Endothelial cell (in vitro differentiated cells): ENCODE data around the gene LRP2. TPM values are rescaled to one million over a fixed set of nuclear protein-coding genes. Genes with fewer than 3 reads are reported as not detected.

Experiments
- DNase-seq: peaks from one replicate; pipeline ENCODE4 v3.0.0; 2021; ENCODE audit warnings: low spot score
- H3K27ac Mint-ChIP-seq: one replicate; pipeline ENCODE4 v1.8.0; 2021; ENCODE audit warnings: mixed read lengths, inconsistent platforms; ENCODE audit not compliant: unreplicated experiment
- H3K27me3 Mint-ChIP-seq: one replicate; pipeline ENCODE4 v1.8.0; 2021; ENCODE audit warnings: mild to moderate bottlenecking, moderate library complexity, mixed read lengths, inconsistent platforms; ENCODE audit not compliant: unreplicated experiment
- H3K36me3 Mint-ChIP-seq: one replicate; pipeline ENCODE4 v1.8.0; 2021; ENCODE audit warnings: mild to moderate bottlenecking, low read depth, mixed read lengths, inconsistent platforms; ENCODE audit not compliant: unreplicated experiment
- H3K4me1 Mint-ChIP-seq: one replicate; pipeline ENCODE4 v1.8.0; 2021; ENCODE audit warnings: mild to moderate bottlenecking, mixed read lengths, inconsistent platforms; ENCODE audit not compliant: unreplicated experiment
- H3K4me3 Mint-ChIP-seq: one replicate; pipeline ENCODE4 v1.8.0; 2021; ENCODE audit warnings: mild to moderate bottlenecking, mixed read lengths, inconsistent platforms; ENCODE audit not compliant: unreplicated experiment
- H3K9me3 Mint-ChIP-seq: one replicate; pipeline ENCODE4 v1.8.0; 2021; ENCODE audit warnings: mixed read lengths, inconsistent platforms; ENCODE audit not compliant: unreplicated experiment
- total RNA-seq: library from RNA; stranded (reverse); fragmentation: NEBNext Ultra II Directional; extraction: Animal tissue kit (Norgen Biotek cat#: 25700); gene quantifications from one replicate; pipeline ENCODE4 v1.2.1, GENCODE V29; 2021; ENCODE audit not compliant: unreplicated experiment
- TF ChIP-seq, protein P1 (sequence below): fragments of 200-600 bp; sonication (generic); IDR thresholded peaks from one replicate; pipeline ENCODE4 v1.5.0; 2021; ENCODE audit warnings: antibody characterized with exemption; ENCODE audit not compliant: unreplicated experiment

Gene LRP2
- total RNA-seq, 1 donor from 2014 or later, result 0.23 TPM

DNA sequence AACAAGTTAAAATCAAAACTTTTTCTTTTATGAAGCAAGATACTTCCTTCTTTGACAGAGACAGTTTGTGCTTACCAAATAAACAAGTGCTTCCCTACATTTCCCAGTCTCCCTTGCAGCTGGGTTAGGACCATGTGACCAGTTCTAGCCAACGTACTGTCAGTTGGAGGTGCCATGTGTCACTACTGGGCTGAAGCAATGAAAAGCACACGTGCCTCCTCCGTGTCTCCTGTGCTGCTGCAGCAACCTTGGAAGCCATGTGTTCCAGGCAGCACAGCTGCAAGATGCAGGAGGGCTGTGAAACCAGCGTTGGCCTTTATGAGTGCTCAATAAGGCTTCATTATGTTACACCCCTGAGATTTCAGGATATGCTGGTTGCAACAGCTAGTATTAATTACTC, 199.7 kb downstream of the LRP2 start:
- Mint-ChIP-seq H3K36me3 (no peaks in the 10 kb centered on the region), H3K27me3 (no peaks in the 10 kb centered on the region), H3K4me3 (no peak overlapping the region), H3K9me3 (no peaks in the 10 kb centered on the region), H3K27ac (no peak overlapping the region), H3K4me1 (no peaks in the 10 kb centered on the region)
- DNase-seq, result no peak
- TF ChIP-seq, protein P1, sequence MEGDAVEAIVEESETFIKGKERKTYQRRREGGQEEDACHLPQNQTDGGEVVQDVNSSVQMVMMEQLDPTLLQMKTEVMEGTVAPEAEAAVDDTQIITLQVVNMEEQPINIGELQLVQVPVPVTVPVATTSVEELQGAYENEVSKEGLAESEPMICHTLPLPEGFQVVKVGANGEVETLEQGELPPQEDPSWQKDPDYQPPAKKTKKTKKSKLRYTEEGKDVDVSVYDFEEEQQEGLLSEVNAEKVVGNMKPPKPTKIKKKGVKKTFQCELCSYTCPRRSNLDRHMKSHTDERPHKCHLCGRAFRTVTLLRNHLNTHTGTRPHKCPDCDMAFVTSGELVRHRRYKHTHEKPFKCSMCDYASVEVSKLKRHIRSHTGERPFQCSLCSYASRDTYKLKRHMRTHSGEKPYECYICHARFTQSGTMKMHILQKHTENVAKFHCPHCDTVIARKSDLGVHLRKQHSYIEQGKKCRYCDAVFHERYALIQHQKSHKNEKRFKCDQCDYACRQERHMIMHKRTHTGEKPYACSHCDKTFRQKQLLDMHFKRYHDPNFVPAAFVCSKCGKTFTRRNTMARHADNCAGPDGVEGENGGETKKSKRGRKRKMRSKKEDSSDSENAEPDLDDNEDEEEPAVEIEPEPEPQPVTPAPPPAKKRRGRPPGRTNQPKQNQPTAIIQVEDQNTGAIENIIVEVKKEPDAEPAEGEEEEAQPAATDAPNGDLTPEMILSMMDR, result no peak

DNA sequence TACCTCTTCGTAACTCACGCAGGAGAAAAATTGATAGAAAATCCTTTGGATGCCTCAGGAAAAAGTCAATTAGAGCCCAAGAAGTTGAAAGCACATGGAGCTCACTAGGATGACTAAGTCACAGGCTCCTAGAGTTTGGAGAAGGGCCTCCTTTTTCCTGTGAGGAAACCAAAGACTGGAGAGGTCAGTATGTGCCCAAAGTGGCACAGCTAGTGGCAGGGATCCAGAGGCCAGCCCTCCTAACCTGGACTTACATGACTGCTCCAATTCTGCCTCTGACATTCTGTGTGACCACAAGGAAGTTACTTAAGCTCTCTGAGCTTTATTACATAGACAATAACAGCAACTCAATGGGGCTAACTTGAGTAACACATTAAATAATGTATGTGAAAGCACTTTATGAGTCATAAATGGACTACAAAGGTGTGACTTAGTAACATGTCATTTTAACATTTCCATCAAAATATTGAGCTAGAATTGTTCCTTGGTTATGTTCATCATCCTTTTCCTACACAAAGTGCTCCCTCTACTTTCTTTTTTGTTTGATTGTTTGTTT, 201.3 kb downstream of the LRP2 start:
- H3K4me1 Mint-ChIP-seq, result no peaks in the 10 kb centered on the region
- no peak overlapping the region for H3K27ac Mint-ChIP-seq
- no peak overlapping the region for H3K4me3 Mint-ChIP-seq
- H3K36me3 Mint-ChIP-seq, result no peaks in the 10 kb centered on the region
- H3K9me3 Mint-ChIP-seq, result no peaks in the 10 kb centered on the region
- DNase-seq, result no peak
- TF ChIP-seq, protein P1, result no peak
- H3K27me3 Mint-ChIP-seq, result no peaks in the 10 kb centered on the region

DNA sequence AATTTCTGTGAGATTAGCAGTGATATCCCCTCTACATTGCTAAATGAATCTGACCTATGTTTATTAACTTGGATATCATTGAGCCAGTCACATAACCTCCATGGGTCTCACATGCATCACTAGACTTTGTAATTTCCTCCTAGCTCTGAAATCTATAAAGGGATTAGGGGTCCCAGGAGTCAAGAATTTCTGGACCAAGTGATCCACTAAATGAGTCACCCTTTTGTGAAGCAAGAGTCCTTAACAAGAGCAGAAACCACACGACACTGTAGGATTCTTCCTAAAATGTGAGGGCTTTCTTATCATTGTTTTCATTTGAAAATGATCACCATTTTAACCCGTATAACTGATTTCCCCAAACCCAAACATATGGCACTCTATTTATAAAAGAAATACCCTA, 202.6 kb downstream of the LRP2 start:
- no peak overlapping the region for H3K27ac Mint-ChIP-seq
- no peaks in the 10 kb centered on the region for H3K4me1 Mint-ChIP-seq
- H3K27me3 Mint-ChIP-seq, result no peaks in the 10 kb centered on the region
- H3K4me3 Mint-ChIP-seq, result no peak overlapping the region
- H3K36me3 Mint-ChIP-seq, result no peaks in the 10 kb centered on the region
- TF ChIP-seq, protein P1, result no peak
- no peak for DNase-seq
- H3K9me3 Mint-ChIP-seq, result no peaks in the 10 kb centered on the region

DNA sequence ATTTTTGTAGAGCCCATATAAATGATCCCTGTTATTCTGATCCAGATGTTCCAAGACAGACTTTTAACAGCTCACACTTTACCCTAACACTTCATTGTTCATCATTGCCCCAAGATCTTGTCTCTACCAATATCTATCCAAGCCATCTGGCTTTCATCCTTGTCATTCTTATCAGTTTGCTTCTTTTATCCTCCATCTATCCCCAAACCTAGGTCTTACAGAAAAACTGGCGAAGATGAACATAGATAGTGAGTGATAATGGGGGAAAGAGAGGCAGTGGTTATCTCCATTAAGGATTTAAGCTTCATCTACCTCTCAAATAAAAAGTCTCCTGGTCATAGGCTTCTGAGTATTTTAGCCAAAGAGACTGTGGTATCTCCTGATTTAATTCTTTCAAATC, 203.5 kb downstream of the LRP2 start:
- TF ChIP-seq, protein P1, result no peak
- H3K4me1 Mint-ChIP-seq, result no peaks in the 10 kb centered on the region
- no peak overlapping the region for H3K27ac Mint-ChIP-seq
- H3K9me3 Mint-ChIP-seq, result no peaks in the 10 kb centered on the region
- DNase-seq, result no peak
- H3K36me3 Mint-ChIP-seq, result peaks cover 2% of the 10 kb centered on the region
- H3K4me3 Mint-ChIP-seq, result no peak overlapping the region
- H3K27me3 Mint-ChIP-seq, result no peaks in the 10 kb centered on the region

DNA sequence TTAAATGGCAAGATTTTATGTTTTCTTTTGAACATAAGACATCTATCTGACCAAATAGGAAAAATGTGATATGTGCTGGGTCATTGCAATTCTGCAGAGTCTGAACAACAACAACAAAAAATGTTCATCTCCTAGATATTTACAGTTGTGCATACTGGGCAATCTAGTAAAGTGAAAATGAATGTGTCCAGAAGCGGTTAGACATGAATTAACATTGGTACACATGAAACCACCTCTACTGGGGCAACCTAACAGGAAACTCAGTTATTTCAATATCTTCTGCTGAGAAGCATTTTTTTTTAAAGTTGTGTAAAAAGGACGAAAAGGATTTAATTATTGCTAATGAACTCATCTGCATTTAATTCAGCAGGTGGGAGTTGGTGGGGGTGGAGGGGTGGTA, 216.1 kb downstream of the LRP2 start:
- Mint-ChIP-seq H3K27ac (no peak overlapping the region), H3K9me3 (no peaks in the 10 kb centered on the region), H3K4me3 (no peak overlapping the region), H3K4me1 (peaks cover 3% of the 10 kb centered on the region), H3K36me3 (no peaks in the 10 kb centered on the region), H3K27me3 (no peaks in the 10 kb centered on the region)
- TF ChIP-seq, protein P1, result no peak
- no peak for DNase-seq
